GM19239 (cell line): ENCODE results near the gene IFT81.
"Not testable (repeated sequence)": the region's sequence is repeated elsewhere in the genome, so short reads cannot be mapped to it uniquely, and the experiment has no call there.

Experiments used
- DNase-seq: peaks from one replicate; pipeline ENCODE4 v3.0.0; 2011; ENCODE audit warnings: low spot score; ENCODE audit not compliant: insufficient read length
- FAIRE-seq: peaks from 2 replicates; lab custom pipeline; 2011; peaks lifted over from hg19 to GRCh38; lab: Jason Lieb, UNC

IFT81 gene

GRCh38 chr12:110197003-110197402, 72.8 kb downstream of the IFT81 start:
- DNase-seq (no peak), FAIRE-seq (no peak)

- no peak for DNase-seq
- no peak for FAIRE-seq
These were observed 74.2 kb downstream of the IFT81 start for GRCh38 chr12:110198386-110198785.

GRCh38 chr12:110199339-110200123, 75.4 kb downstream of the IFT81 start:
- FAIRE-seq = peak; percentile 85

GRCh38 chr12:110200124-110200417, 75.9 kb downstream of the IFT81 start:
- peak; percentile 18 for FAIRE-seq

More at GRCh38 chr12:110199339-110200123, 75.4 kb downstream of the IFT81 start:
- DNase-seq = no peak

GRCh38 chr12:110201995-110202394, 77.8 kb downstream of the IFT81 start:
- DNase-seq (no peak), FAIRE-seq (no peak)

More at GRCh38 chr12:110200124-110200417, 75.9 kb downstream of the IFT81 start:
- DNase-seq = no peak

- no peak for DNase-seq
- FAIRE-seq = no peak
These were observed 79.4 kb downstream of the IFT81 start for GRCh38 chr12:110203546-110203945.

- FAIRE-seq (no peak), DNase-seq (no peak)
These were observed 81.8 kb downstream of the IFT81 start for GRCh38 chr12:110205931-110206330.

- FAIRE-seq = peak; percentile 55
- DNase-seq = not testable (repeated sequence)
These were observed 87.7 kb downstream of the IFT81 start for GRCh38 chr12:110211639-110212536.

GRCh38 chr12:110217996-110218674, 94.0 kb downstream of the IFT81 start:
- FAIRE-seq = no peak
- no peak for DNase-seq

GRCh38 chr12:110222027-110222426, 97.9 kb downstream of the IFT81 start:
- DNase-seq (no peak), FAIRE-seq (no peak)

- DNase-seq (no peak), FAIRE-seq (no peak)
These were observed 98.3 kb downstream of the IFT81 start for GRCh38 chr12:110222433-110222832.

- no peak for FAIRE-seq
These were observed 99.7 kb downstream of the IFT81 start for GRCh38 chr12:110223777-110224378.

GRCh38 chr12:110224379-110225304, 100.5 kb downstream of the IFT81 start:
- no peak for DNase-seq
- no peak for FAIRE-seq

More at GRCh38 chr12:110223777-110224378, 99.7 kb downstream of the IFT81 start:
- DNase-seq = no peak

GRCh38 chr12:110227138-110227537, 103.0 kb downstream of the IFT81 start:
- DNase-seq = no peak
- FAIRE-seq = no peak

- DNase-seq, FAIRE-seq: not testable (repeated sequence)
These were observed 104.2 kb downstream of the IFT81 start for GRCh38 chr12:110228348-110228747.

- DNase-seq = no peak
- no peak for FAIRE-seq
These were observed 104.6 kb downstream of the IFT81 start for GRCh38 chr12:110228756-110229155.

- FAIRE-seq (no peak), DNase-seq (no peak)
These were observed 105.3 kb downstream of the IFT81 start for GRCh38 chr12:110229409-110229808.

- FAIRE-seq (no peak), DNase-seq (no peak)
These were observed 106.5 kb downstream of the IFT81 start for GRCh38 chr12:110230655-110231054.

- FAIRE-seq (no peak), DNase-seq (no peak)
These were observed 109.2 kb downstream of the IFT81 start for GRCh38 chr12:110233212-110233903.
